Measurements from ENCODE around the gene INPP4A.
A peak's percentile ranks its signal among the peaks of the same experiment; 100 is the strongest.

Gene INPP4A

DNA sequence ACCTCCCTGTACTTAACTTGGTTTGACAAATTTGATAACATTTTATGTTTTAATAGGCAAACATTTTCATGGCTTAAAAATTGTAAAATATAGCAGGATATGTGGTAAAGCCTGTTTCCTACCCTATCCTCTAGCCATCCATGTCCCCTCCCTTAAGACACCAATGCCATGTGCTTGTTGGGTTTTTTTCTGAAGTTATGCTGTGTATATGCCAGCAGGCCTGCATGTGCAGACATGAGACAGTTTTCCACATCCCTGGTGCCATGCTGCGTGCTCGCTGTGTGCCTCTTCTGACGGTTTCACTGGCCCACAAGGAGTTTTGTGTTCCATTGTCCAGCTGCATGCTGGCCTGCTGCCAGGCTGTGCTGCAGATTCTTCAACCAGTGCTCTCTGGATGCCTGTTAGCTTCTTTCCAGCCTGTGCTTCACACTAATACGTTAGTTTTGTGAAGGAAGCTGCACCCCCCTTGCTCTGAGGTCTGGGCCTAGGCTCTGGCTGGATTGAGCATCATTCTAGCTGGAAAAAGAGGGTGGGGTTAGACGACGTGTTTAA, 16.9 kb downstream of the INPP4A start:
- no peak for DNase-seq

GRCh38 chr2:98463081-98463481, 18.4 kb downstream of the INPP4A start:
- no peak for DNase-seq

DNA sequence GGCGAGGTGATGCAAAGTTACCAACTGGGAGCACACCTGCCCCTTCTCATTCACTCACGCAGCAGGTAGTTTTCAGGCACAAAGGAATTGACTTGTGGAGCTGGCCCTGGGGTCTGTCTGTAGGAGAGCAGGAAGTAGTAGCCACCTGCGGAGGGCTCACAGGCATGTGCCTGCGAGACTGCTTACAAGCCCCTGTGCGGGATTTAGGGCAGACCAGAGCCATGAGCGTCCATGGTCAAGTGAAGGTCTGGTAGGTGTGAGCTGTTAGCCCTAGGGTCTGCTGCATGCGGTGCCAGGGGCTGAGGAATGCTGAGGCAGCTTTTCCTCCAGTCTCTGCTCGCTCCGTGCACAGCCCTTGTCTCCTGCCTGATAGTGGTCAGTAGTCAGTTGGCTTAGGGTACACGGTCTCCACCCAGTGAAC, 18.9 kb downstream of the INPP4A start:
- DNase-seq = no peak

DNA sequence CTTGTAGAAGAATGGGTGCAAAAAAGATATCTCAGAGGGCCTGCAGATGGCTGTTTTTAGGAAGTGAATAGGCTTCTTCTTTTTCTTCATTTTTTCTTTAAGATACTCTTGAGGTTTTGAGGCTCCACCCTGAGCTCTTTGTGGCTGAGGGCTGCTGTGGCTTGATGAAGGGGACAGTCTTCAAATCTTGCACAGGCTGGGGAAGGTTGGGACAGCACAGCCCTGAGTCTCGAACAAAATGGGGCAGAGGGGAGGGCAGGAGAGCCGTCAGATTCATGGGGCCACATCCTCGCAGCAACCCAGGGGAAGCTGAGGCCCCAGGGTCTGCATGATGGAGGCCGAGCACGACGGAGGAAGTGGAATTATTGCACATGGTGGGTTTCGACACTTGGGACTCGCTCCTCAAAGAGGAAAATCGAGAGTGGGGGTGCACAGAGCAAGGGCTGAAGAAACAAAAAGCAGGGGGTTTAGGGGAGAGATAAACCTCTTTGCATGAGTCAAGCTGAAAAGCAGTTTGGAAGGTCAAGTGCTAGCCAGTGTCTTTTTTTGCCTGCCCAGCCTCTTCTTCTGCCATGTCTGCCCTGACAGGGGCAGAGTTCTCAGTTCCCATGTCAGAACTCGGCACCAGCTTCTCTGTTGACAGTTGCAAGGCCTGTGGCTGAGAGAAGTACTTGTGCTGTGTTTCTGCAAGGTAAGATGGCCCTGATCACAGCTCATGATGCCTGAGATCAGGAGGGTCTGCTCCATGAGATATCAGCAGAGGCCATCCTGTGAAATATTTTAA, 19.5 kb downstream of the INPP4A start:
- DNase-seq = no peak

GRCh38 chr2:98464772-98465310, 20.2 kb downstream of the INPP4A start:
- DNase-seq = no peak

GRCh38 chr2:98465456-98466226, 21.0 kb downstream of the INPP4A start:
- peak; percentile 50 for DNase-seq

- no peak for DNase-seq
Observed at GRCh38 chr2:98467082-98467536, 22.5 kb downstream of the INPP4A start.

GRCh38 chr2:98467652-98468051, 23.0 kb downstream of the INPP4A start:
- DNase-seq = no peak

- DNase-seq = no peak
Observed at GRCh38 chr2:98468621-98469236, 24.1 kb downstream of the INPP4A start.

DNA sequence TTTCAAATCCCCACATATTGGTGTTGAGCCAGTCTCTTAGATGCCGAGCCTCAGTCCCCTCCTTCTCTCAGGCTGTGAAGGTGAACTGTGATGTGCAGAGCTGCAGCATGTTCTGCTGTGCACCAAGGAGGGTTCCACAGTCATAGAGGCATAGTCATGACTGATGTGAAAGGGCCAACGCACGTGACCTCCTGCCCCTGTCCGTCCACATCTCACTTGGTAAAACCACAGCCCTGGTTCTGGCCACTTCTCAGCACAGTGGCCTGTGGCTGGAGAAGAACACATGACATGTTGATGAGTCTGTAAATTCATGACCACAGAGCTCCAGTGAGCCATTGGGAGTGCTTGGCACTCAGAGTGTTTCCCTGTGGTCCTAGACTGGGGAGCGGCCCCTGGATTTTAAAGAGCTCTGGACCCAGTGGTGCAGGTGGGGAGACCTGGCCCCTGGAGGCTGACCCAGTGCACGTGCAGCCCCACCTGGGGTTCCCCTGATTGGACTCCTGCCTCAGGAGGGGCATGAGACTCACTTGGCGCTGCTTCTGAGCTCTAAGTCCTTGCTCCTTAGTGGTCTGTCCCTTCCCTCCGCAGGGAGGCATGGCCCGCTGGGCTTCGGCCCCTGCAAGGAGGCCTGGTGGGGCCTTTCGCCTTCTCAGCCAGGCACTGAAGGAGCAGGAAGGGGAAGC, 25.3 kb downstream of the INPP4A start:
- no peak for DNase-seq

- no peak for DNase-seq
Observed at GRCh38 chr2:98470851-98471255, 26.2 kb downstream of the INPP4A start.

DNA sequence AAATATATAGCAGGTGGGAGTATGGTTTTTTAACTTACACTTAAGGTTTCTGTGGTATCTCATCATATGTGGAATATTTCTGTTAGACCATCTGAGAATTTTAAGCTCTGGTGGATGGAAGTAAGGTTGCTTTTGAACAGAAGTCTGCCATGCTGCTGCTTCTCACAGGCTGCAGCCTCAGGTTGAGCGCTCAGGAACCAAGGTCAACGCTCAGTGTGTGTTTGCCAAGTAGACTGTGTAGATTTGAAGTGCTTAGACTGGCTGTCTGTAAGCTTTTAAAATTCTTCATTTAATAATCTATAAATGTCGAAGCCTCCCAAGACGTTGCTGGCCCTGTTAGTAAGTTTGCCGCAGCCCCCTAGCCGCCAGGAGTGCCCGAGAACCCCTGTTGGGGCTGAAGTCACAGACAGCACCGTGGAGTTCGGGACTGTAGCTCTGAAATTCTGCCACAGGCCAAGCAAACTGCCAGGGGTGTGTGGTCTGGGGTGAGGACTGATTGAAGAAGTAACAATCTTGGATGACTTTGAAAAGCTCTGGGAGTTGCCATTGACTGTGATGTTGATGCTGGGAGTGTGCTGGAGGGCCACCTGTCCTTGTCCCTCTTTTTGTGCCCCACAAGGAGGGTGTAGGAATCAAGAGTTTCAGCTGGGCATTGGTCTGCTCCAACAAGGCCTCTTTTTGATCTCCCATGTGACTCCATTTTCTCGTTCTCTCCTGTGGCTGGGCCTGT, 26.9 kb downstream of the INPP4A start:
- DNase-seq = no peak

- no peak for DNase-seq
Observed at GRCh38 chr2:98472132-98472650, 27.5 kb downstream of the INPP4A start.

DNA sequence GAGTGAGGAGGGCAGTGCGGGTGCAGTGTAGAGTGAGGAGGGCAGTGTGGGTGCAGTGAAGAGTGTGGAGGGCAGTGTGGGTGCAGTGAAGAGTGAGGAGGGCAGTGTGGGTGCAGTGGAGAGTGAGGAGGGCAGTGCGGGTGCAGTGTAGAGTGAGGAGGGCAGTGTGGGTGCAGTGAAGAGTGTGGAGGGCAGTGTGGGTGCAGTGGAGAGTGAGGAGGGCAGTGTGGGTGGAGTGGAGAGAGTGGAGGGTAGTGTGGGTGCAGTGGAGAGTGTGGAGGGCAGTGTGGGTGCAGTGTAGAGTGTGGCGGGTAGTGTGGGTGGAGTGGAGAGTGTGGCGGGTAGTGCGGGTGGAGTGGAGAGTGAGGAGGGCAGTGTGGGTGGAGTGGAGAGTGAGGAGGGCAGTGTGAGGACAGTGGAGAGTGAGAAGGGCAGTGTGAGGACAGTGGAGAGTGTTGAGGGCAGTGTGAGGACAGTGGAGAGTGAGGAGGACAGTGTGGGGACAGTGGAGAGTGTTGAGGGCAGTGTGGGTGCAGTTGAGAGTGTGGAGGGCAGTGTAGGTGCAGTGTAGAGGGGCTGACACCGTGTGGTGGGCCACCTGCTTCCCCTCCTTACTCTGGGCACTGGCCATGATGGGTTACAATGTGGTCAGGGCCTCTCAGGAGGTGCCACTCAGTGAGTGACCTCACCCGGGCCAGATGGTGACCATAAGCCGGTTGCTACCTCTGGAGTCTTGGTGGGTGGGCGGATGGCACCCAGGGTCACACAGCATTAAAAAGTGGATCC, 28.5 kb downstream of the INPP4A start:
- no peak for DNase-seq

DNA sequence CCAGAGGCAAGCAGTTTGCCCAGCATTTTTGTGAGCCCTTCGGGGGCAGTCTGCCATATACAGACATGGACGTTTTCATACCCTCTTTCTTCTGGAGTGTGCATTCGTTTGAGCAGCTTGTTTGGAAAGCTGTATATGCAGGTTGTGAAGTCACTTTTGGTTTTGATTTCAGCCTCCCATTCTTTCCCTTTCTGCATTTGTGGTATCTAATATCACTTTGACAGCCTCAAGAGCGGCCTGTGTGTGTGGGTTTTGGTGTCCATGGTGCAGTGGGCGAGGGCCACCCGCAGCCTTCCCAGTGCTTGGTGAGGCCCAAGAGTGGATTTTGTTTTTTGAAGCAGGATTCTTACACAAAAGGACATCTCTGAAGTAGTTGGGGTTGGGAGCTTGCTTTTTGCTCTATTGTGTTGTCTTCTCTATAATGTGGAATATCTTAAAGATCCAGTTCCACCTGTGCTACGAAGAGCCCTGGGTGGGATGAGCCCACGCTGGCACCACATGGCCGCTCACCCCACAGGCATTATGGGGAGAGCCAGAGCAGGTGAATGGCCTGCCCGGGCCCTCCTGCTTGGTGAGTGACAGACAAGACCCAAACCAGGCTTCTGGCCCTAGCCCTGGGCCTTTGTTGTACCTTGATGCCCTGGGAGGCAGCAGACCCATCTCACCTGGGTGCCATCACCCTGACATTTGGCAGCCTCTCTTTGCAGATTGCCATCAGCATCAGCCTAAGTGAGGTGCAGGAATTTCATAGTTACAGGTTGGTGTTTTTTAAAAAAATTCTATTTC, 29.5 kb downstream of the INPP4A start:
- no peak for DNase-seq

GRCh38 chr2:98474979-98475632, 30.4 kb downstream of the INPP4A start:
- no peak for DNase-seq

DNA sequence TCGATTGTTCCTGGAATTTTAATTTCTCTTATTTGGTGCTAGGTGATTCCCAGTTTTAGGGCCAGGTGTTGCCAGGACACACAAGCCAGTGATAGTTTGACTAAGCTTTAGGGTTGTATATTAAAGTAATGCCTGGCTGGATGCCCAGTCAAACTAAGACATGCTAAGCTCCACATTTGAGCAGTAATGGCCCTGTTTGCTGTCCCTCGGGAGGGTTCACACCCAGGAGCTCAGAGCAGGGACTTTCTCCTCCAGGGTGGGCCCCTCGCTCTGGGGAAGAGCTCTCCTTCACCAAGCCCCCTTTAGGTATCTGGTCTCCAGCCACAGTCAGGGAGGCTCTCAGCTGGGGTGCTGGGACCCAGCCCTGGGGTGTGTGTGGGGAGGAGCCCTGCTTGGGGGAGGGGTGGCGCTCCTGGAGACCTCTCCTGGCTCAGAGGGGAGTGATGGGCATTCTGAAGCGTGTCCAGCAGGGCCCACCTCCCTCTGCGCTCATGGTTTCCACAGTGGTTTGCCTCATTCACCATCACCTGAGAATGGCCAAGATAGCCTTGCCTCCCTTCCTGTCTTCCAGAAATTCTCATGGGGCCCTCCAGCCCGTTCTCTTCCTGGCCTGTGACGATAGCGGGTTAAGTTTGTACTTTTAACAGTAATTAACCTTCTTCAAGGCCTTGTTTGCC, 31.7 kb downstream of the INPP4A start:
- DNase-seq = no peak

DNA sequence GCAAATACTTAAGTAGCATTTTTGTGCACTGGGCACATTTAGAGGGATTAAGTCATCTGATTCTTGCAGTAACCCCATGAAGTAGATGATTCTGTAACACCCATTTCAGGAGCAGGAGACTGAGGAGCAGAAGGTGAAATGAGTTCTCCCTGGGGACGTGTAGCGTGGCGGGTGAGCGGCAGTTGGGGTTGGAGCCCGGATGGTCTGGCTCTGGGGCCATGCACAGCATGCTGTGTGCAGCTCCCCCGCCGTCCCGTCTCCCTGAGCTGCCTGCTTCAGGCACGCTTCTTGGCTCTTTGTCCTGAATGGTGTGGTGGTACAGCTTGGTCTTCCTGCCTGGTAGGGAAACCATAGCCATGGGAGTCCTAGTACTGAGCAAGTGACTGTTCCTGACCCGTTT, 32.4 kb downstream of the INPP4A start:
- DNase-seq = no peak

DNA sequence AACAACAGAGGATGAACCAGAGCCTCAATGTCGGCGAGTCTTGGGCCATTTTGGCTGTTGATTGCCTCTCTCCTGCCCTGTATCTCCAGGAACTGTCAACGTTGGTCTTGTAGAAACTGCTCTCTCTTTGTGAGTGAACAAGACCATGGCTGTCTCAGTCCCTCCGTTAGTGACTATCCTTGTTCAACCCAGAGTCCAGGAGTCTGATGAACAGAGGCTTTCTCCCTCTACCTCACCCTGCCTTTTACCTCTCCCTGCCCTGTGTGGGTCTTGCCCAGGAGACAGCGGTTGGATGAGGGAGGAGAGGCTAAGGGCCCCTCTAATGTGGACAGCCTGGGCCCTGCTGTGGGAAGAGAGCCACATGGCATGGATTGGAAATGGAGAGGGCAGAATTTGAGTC, 32.8 kb downstream of the INPP4A start:
- DNase-seq = no peak

All from activated gamma-delta T cell (primary cell).